ENCODE data around the gene TRIM56. TPM values are rescaled to one million over a fixed set of nuclear protein-coding genes. Genes with fewer than 3 reads are reported as not detected.
"Not testable (repeated sequence)": the region's sequence is repeated elsewhere in the genome, so short reads cannot be mapped to it uniquely, and the experiment has no call there.

TRIM56 gene
- total and polyA plus RNA-seq, 9 donors, result 18.2 to 77.4 (median 44.5) TPM

DNA sequence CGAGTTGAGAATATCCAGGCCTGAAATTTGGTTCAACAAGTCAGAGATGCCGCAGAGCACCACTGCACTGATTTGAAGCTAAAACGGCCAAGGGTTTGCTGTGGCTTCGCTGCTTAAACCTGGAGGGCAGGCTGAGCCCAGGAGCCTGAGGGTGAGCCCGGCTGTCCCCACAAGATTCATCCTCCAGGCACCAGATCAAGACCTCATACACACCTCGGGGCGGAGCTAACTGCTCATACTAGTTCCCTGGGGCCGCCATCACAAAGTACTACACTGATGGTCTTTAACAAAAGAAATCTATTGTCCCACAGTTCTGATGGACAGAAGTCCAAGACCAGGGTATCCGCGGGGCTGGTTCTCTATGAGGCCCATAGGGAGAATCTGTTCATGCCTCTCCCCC lies 16.9 kb upstream of the TRIM56 start:
- no peak for TF ChIP-seq EP300 (IDR thresholded peaks at IDR 0.05)
- no peak for TF ChIP-seq POLR2A (IDR thresholded peaks at IDR 0.05)
- TF ChIP-seq, protein P1, sequence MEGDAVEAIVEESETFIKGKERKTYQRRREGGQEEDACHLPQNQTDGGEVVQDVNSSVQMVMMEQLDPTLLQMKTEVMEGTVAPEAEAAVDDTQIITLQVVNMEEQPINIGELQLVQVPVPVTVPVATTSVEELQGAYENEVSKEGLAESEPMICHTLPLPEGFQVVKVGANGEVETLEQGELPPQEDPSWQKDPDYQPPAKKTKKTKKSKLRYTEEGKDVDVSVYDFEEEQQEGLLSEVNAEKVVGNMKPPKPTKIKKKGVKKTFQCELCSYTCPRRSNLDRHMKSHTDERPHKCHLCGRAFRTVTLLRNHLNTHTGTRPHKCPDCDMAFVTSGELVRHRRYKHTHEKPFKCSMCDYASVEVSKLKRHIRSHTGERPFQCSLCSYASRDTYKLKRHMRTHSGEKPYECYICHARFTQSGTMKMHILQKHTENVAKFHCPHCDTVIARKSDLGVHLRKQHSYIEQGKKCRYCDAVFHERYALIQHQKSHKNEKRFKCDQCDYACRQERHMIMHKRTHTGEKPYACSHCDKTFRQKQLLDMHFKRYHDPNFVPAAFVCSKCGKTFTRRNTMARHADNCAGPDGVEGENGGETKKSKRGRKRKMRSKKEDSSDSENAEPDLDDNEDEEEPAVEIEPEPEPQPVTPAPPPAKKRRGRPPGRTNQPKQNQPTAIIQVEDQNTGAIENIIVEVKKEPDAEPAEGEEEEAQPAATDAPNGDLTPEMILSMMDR (IDR thresholded peaks at IDR 0.05), result no peak
- Histone ChIP-seq H3K9me3 (no peaks in the 10 kb centered on the region), H3K27me3 (no peaks in the 10 kb centered on the region), H3K36me3 (no peaks in the 10 kb centered on the region), H3K27ac (no peak overlapping the region), H3K4me1 (ENCODE audit: insufficient read depth) (no peaks in the 10 kb centered on the region), H3K4me3 (no peak overlapping the region)
- peak in 1 of 5 donors; percentile 13 for DNase-seq
- WGBS, 3 donors, result 82 to 91% (median 88%) methylated on average over 10 of the region's 10 CpGs
- intact Hi-C loops (cut with DNase I), result loop anchor here in 1 of 4 donors (10.0 kb wide), 1 partner anchor 274 kb away; no protein-coding TSS in a partner anchor

DNA sequence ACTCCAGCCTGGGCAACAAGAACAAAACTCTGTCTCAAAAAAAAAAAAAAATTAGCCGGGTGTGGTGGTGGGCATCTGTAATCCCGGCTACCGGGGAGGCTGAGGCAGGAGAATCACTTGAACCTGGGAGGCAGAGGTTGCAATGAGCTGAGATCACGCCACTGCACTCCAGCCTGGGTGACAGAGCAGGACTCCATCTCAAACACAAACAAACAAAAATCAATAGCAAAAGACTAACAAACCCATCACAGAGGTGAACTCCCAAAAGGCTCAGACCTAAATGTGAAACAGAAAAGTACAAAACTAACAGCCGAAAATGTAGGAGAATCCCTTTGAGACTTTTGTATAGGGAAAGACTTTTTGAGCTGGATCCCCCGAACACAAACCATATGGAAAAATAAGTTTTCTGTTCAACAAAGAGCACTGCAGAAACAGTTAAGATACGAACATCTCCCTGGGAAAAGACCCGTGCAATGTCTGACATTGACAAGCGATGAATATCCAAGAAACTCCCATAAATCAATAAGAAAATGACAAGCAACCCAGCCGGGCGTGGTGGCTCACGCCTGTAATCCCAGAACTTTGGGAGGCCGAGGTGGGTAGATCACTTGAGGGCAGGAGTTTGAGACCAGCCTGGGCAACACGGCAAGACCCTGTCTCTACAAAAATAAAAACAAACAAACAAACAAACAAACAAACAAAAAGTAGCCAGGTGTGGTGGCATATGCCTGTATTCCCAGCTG lies 13.7 kb upstream of the TRIM56 start:
- H3K36me3 ChIP-seq; intact Hi-C loops (cut with DNase I); H3K27me3 ChIP-seq; DNase-seq; H3K27ac ChIP-seq; H3K4me3 ChIP-seq; H3K4me1 ChIP-seq (ENCODE audit: insufficient read depth); H3K9me3 ChIP-seq: not testable (repeated sequence)
- 77 to 80% (median 80%) methylated on average over 14 of the region's 14 CpGs for WGBS, 3 donors

DNA sequence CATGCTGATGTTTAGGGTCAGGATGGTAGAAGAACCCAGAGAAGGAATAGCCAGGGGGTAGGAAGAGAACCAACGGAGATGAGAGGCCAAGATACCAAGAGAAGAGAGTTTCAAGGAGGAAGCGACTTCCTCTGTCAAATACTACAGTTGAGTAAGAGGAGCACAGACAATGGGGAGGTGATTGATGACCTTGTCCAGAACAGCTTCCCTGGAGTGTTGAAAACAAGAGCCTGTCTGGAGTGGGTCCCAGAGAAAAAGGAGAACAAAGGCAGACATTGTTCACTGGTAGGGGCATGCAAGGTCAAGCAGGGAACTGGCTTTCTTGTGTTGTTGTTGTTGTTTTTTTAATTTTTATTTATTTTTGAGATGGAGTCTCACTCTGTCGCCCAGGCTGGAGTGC lies 9.6 kb upstream of the TRIM56 start:
- Histone ChIP-seq H3K36me3 (no peaks in the 10 kb centered on the region), H3K4me1 (ENCODE audit: insufficient read depth) (no peaks in the 10 kb centered on the region), H3K9me3 (no peaks in the 10 kb centered on the region), H3K27ac (no peak overlapping the region), H3K27me3 (no peaks in the 10 kb centered on the region), H3K4me3 (no peak overlapping the region)
- no peak for TF ChIP-seq EP300 (IDR thresholded peaks at IDR 0.05)
- 74 to 79% (median 76%) methylated on average over 3 of the region's 3 CpGs for WGBS, 3 donors
- no peak for DNase-seq
- intact Hi-C loops (cut with DNase I), result no loop called here

GRCh38 chr7:101076183-101076582 lies 9.1 kb upstream of the TRIM56 start:
- WGBS, 3 donors, result 70 to 75% (median 74%) methylated on average over 8 of the region's 8 CpGs
- DNase-seq; H3K4me1 ChIP-seq (ENCODE audit: insufficient read depth); H3K27ac ChIP-seq; H3K4me3 ChIP-seq; H3K9me3 ChIP-seq; intact Hi-C loops (cut with DNase I); H3K36me3 ChIP-seq; H3K27me3 ChIP-seq: not testable (repeated sequence)

DNA sequence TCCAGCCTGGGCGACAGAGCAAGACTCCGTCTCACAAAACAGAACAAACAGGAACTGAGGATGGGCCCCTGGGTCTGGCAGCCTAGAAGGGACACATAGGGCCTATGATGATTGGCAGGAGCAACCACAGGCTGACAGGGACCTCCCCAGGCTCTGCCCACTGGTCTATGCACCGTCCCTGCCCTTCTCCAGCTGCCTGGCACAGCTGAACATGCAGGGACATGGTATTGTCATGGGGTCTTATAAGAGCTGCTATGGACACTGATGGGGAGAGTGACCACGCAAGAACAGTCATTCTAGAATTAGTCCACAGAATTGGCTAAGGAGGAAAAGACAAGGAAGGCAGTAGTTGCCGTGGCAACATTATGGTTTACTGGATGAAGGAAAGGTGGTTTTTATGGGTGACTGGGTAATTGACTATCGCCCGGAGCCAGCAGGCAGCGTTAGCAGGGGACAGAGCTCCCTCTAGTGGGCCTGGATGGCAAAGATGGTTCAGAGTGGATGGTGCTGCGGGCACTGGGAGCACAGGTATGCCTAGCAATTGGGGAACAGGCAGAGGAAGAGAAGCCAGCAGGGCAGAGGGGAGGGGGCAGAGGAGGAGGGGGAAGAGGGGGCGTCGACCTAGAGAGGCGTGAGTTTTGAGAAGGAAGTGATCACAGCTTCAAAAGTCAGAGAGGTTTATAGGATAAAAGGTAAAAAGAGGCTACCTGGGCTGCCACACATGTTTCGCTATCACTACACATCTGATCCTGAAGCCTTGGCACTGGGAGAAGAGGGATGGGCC lies 7.8 kb upstream of the TRIM56 start:
- Histone ChIP-seq H3K9me3 (no peaks in the 10 kb centered on the region), H3K4me1 (ENCODE audit: insufficient read depth) (no peaks in the 10 kb centered on the region), H3K27ac (no peak overlapping the region), H3K36me3 (no peaks in the 10 kb centered on the region), H3K4me3 (no peak overlapping the region), H3K27me3 (no peaks in the 10 kb centered on the region)
- 20 to 23% (median 21%) methylated on average over 13 of the region's 13 CpGs for WGBS, 3 donors
- TF ChIP-seq EP300 (IDR thresholded peaks at IDR 0.05), result no peak
- TF ChIP-seq, protein P1 (IDR thresholded peaks at IDR 0.05), result peak; percentile 45 to 74 (median 71)
- peak; percentile 70 to 82 (median 80) for DNase-seq
- intact Hi-C loops (cut with DNase I), result no loop called here

GRCh38 chr7:101081432-101081831 lies 3.8 kb upstream of the TRIM56 start:
- TF ChIP-seq, protein P1 (IDR thresholded peaks at IDR 0.05), result no peak
- intact Hi-C loops (cut with DNase I), result loop anchor here in 3 of 4 donors (10.0 kb wide), 2 partner anchors 53 to 607 kb away; partner anchors contain the start of gene TSC22D4 (in 1 of the 3)

More at GRCh38 chr7:101081432-101081831, 3.8 kb upstream of the TRIM56 start:
- H3K27ac ChIP-seq, result no peak overlapping the region
- WGBS, 3 donors, result 19 to 48% (median 28%) methylated on average over 1 of the region's 1 CpG
- H3K4me3 ChIP-seq, result no peak overlapping the region
- H3K27me3 ChIP-seq, result no peaks in the 10 kb centered on the region
- peaks cover 4% of the 10 kb centered on the region for H3K4me1 ChIP-seq (ENCODE audit: insufficient read depth)
- no peaks in the 10 kb centered on the region for H3K9me3 ChIP-seq
- H3K36me3 ChIP-seq, result no peaks in the 10 kb centered on the region
- DNase-seq, result no peak
